Liver (tissue), 9 donors: ENCODE results near the gene HGD. TPM values are rescaled to one million over a fixed set of nuclear protein-coding genes. Genes with fewer than 3 reads are reported as not detected.

Experiments used
- DNase-seq: peaks from one replicate; pipeline ENCODE4 v3.0.0-alpha.2; 2017; ENCODE audit warnings: low spot score
- H3K27ac ChIP-seq, 2 donors: one replicate each; pipeline ENCODE4 v1.7.0; 2013; ENCODE audit warnings: inconsistent platforms in 2 of 2, low read length in 2 of 2, control low read depth in 1 of 2, low read depth in 1 of 2, mild to moderate bottlenecking in 1 of 2
- H3K27me3 ChIP-seq, 4 donors: one replicate each; pipeline versions ENCODE4 v1.6.1 to v1.7.0; 2013; ENCODE audit warnings: low read length in 3 of 4, inconsistent platforms in 1 of 4, mild to moderate bottlenecking in 1 of 4, moderate library complexity in 1 of 4; ENCODE audit not compliant: control insufficient read depth in 4 of 4, insufficient read depth in 4 of 4
- H3K36me3 ChIP-seq, 4 donors: one replicate each; pipeline versions ENCODE4 v1.6.1 to v1.7.0; 2013; ENCODE audit warnings: low read length in 3 of 4, mild to moderate bottlenecking in 3 of 4, low read depth in 1 of 4, moderate library complexity in 1 of 4; ENCODE audit not compliant: control insufficient read depth in 4 of 4, insufficient read depth in 3 of 4
- H3K4me1 ChIP-seq, 4 donors: one replicate each; pipeline versions ENCODE4 v1.6.1 to v1.7.0; 2013; ENCODE audit warnings: low read length in 3 of 4, mild to moderate bottlenecking in 3 of 4, moderate library complexity in 1 of 4; ENCODE audit not compliant: control insufficient read depth in 4 of 4, insufficient read depth in 4 of 4
- H3K4me3 ChIP-seq, 3 donors: one replicate each; pipeline versions ENCODE4 v1.6.1 to v1.7.0; 2013; ENCODE audit warnings: low read length in 3 of 3, control low read depth in 1 of 3, low read depth in 1 of 3, mild to moderate bottlenecking in 1 of 3
- H3K9ac ChIP-seq, 2 donors: one replicate each; pipeline ENCODE4 v1.7.0; 2013; ENCODE audit warnings: low read length in 2 of 2, mild to moderate bottlenecking in 2 of 2, moderate library complexity in 2 of 2, control low read depth in 1 of 2, low read depth in 1 of 2
- H3K9me3 ChIP-seq, 4 donors: one replicate each; pipeline versions ENCODE4 v1.6.1 to v1.7.0; 2013; ENCODE audit warnings: low read length in 3 of 4; ENCODE audit not compliant: control insufficient read depth in 4 of 4
- ATF3 ChIP-seq: IDR thresholded peaks from 2 replicates; pipeline ENCODE4 v1.6.1; 2016; ENCODE audit warnings: antibody characterized with exemption
- CTCF ChIP-seq: fragments of 150-350 bp; IDR thresholded peaks from 2 replicates; pipeline ENCODE4 v1.5.1; 2017; ENCODE audit warnings: improper control_type of control experiment, low read depth, low read length; ENCODE audit not compliant: missing input control
- EGR1 ChIP-seq, 2 donors: IDR thresholded peaks; 2 replicates each; pipeline ENCODE4 v1.6.1; 2016 to 2018; ENCODE audit warnings: antibody characterized with exemption in 2 of 2, low read depth in 2 of 2
- FOXA1 ChIP-seq: IDR thresholded peaks from 2 replicates; pipeline ENCODE4 v1.6.1; 2016; ENCODE audit warnings: antibody characterized with exemption
- FOXA2 ChIP-seq: IDR thresholded peaks from 2 replicates; pipeline ENCODE4 v1.6.1; 2016; ENCODE audit warnings: antibody characterized with exemption
- GABPA ChIP-seq, 2 donors: IDR thresholded peaks in 1 of 2; conservative IDR thresholded peaks in 1 of 2; 2 replicates each; pipeline ENCODE4 v1.6.1; 2016; ENCODE audit warnings: antibody characterized with exemption in 2 of 2, mild to moderate bottlenecking in 1 of 2, moderate library complexity in 1 of 2
- HNF4A ChIP-seq, 2 donors: conservative IDR thresholded peaks; 2 replicates each; pipeline ENCODE4 v1.6.1; 2016; ENCODE audit warnings: antibody characterized with exemption in 2 of 2, mild to moderate bottlenecking in 2 of 2
- HNF4G ChIP-seq: IDR thresholded peaks from 2 replicates; pipeline ENCODE4 v1.6.1; 2016; ENCODE audit warnings: antibody characterized with exemption
- JUND ChIP-seq, 2 donors: IDR thresholded peaks; 2 replicates each; pipeline ENCODE4 v1.6.1; 2016; ENCODE audit warnings: antibody characterized with exemption in 2 of 2
- MAX ChIP-seq: IDR thresholded peaks from 2 replicates; pipeline ENCODE4 v1.6.1; 2016; ENCODE audit warnings: antibody characterized with exemption
- NR2F2 ChIP-seq: IDR thresholded peaks from 2 replicates; pipeline ENCODE4 v1.6.1; 2016; ENCODE audit warnings: antibody characterized with exemption
- RAD21 ChIP-seq, 2 donors: IDR thresholded peaks; 2 replicates each; pipeline ENCODE4 v1.6.1; 2016; ENCODE audit warnings: antibody characterized with exemption in 2 of 2, mild to moderate bottlenecking in 2 of 2
- REST ChIP-seq: IDR thresholded peaks from 2 replicates; pipeline ENCODE4 v1.6.1; 2016; ENCODE audit warnings: antibody characterized with exemption, mild to moderate bottlenecking
- RXRA ChIP-seq, 2 donors: IDR thresholded peaks; 2 replicates each; pipeline ENCODE4 v1.6.1; 2017 to 2018; ENCODE audit warnings: antibody characterized with exemption in 2 of 2, mild to moderate bottlenecking in 1 of 2
- SP1 ChIP-seq: IDR thresholded peaks from 2 replicates; pipeline ENCODE4 v1.6.1; 2018; ENCODE audit warnings: antibody characterized with exemption, mild to moderate bottlenecking
- TAF1 ChIP-seq: conservative IDR thresholded peaks from 2 replicates; pipeline ENCODE4 v1.6.1; 2016; ENCODE audit warnings: antibody characterized with exemption, mild to moderate bottlenecking
- YY1 ChIP-seq: IDR thresholded peaks from 2 replicates; pipeline ENCODE4 v1.6.1; 2016; ENCODE audit warnings: antibody characterized with exemption, mild to moderate bottlenecking
- ZBTB33 ChIP-seq: IDR thresholded peaks from 2 replicates; pipeline ENCODE4 v1.6.1; 2016; ENCODE audit warnings: antibody characterized with exemption
- WGBS: extraction: QIAGEN DNeasy Blood & Tissue Kit; methylation state at CpG from one replicate; pipeline ENCODE4 v1.1.7; 2013; 5-methylcytosine and 5-hydroxymethylcytosine counted together
- polyA plus RNA-seq, 2 donors: library from polyadenylated mRNA; stranded (reverse) in 1 of 2; unstranded in 1 of 2; fragments of 200-250 nt in 1 of 2; fragments of >200 nt in 1 of 2; fragmentation: Nextera tagmentation in 1 of 2; extraction: Ambion mirVana in 1 of 2; gene quantifications; one replicate each; pipeline versions ENCODE4 v1.2.1 to v1.2.3, GENCODE V29; 2013 to 2015
- total RNA-seq, 2 donors: library from RNA; depleted of rRNA; stranded (reverse); fragments of >200 nt; gene quantifications; one replicate each; pipeline ENCODE4 v1.2.3, GENCODE V29; 2014
- donor health status: healthy.
- donor health status: healthy.
- donor health status: healthy.
- donor health status: healthy.
- donor health status: healthy.

HGD gene
- total and polyA plus RNA-seq, 4 donors: 83.5 to 326 (median 246) TPM

GRCh38 chr3:120705884-120706582 lies 24.0 kb upstream of the HGD start:
- DNase-seq: no peak
- Histone ChIP-seq H3K9me3 (no peaks in the 10 kb centered on the region), H3K27ac (no peak overlapping the region), H3K4me3 (no peak overlapping the region), H3K27me3 (no peaks in the 10 kb centered on the region), H3K4me1 (peaks cover 0 to 5% (median 2%) of the 10 kb centered on the region in 4 donors), H3K36me3 (peaks cover 0 to 7% (median 1%) of the 10 kb centered on the region in 4 donors), H3K9ac (no peak overlapping the region)
- TF ChIP-seq ZBTB33 (peak; percentile 20), RAD21 (IDR thresholded peaks at IDR 0.05) (peak in 1 of 2 donors; percentile 18), REST (no peak), YY1 (peak; percentile 51), JUND (IDR thresholded peaks at IDR 0.05) (no peak), RXRA (IDR thresholded peaks at IDR 0.05) (peak; percentile 16 to 29), TAF1 (no peak), HNF4A (conservative IDR thresholded peaks at IDR 0.05) (peak; percentile 6 to 37)
- 53% methylated on average over 5 of the region's 5 CpGs for WGBS

GRCh38 chr3:120699333-120699732 lies 17.3 kb upstream of the HGD start:
- TF ChIP-seq HNF4G (no peak), ZBTB33 (no peak), GABPA (IDR thresholded peaks at IDR 0.05 in 1 of 2, conservative IDR thresholded peaks at IDR 0.05 in 1 of 2) (no peak), FOXA1 (no peak), JUND (IDR thresholded peaks at IDR 0.05) (no peak), EGR1 (IDR thresholded peaks at IDR 0.05; ENCODE audit: low read depth in 2 of 2) (no peak), RAD21 (IDR thresholded peaks at IDR 0.05) (no peak), MAX (no peak), YY1 (no peak), TAF1 (no peak), NR2F2 (no peak), FOXA2 (no peak), SP1 (no peak), CTCF (no peak), HNF4A (conservative IDR thresholded peaks at IDR 0.05) (no peak), ATF3 (no peak)
- H3K9ac ChIP-seq: no peak overlapping the region
- no peak overlapping the region for H3K4me3 ChIP-seq
- DNase-seq: no peak
- H3K4me1 ChIP-seq: peaks cover 0 to 2% (median 0%) of the 10 kb centered on the region in 4 donors
- H3K9me3 ChIP-seq: no peaks in the 10 kb centered on the region
- H3K27me3 ChIP-seq: no peaks in the 10 kb centered on the region
- 62% methylated on average over 3 of the region's 3 CpGs for WGBS
- no peak overlapping the region for H3K27ac ChIP-seq
- peaks cover 0 to 5% (median 2%) of the 10 kb centered on the region in 4 donors for H3K36me3 ChIP-seq
